ENCODE results near the gene AFF3.

Gene AFF3

GRCh38 chr2:99975386-99975785, 167.0 kb downstream of the AFF3 start:
- no peak overlapping the region for H3K4me3 ChIP-seq (ENCODE audit: low read depth, low read length)
- TF ChIP-seq CTCF (IDR thresholded peaks at IDR 0.05; ENCODE audit: borderline replicate concordance, insufficient read depth, low read depth, low read length) = no peak

DNA sequence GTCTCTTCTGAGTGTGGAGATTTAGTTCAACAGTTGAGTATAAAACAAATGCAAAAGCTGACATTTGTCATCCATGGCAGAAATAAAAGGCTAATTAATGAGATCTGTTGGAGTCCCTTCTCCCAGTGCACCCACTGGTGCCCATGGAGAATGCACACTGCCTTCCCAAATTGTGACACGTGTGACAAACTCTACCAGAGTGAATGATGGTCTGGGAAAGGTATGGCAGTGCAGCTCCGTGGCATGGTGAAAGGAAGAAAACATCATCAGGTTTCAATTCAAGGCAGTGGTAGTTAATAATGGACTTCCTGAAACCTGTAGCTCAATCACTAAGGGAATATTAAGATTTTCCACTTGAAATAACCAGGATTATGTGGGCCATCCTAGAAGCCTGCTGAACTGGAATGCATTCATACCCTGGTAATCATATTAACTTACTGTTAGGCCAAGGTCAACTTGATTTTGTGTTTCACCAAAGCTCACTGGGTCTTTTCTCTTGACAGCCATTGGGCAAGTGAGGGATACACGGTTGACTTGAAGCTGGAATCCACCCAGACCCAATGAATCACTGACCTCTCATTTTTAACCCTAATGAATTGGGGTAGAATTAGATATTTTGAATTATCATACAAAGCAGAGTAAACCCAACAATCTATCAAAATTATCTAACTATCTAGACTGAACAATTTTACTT, 167.6 kb downstream of the AFF3 start:
- no peak for TF ChIP-seq CTCF (IDR thresholded peaks at IDR 0.05; ENCODE audit: borderline replicate concordance, insufficient read depth, low read depth, low read length)
- no peak overlapping the region for H3K4me3 ChIP-seq (ENCODE audit: low read depth, low read length)

DNA sequence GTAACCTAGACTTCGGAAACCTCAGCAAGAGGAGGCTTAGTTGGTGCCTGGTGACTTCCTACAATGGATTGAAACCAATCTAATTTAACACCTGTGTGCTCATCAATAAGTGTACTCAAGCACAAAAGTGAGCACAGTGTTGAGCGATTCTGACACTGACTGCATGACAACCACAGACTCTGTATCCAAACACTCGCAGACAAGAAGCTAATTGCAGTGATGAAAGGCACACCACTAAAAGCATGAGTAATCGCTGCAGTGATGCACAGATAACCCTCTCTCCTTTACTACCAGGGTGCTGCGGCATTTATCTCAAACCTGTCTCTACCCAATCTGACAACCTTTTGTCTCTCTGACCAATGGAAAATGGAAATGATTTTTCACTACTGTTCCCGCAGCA, 168.1 kb downstream of the AFF3 start:
- H3K4me3 ChIP-seq (ENCODE audit: low read depth, low read length) = no peak overlapping the region
- no peak for TF ChIP-seq CTCF (IDR thresholded peaks at IDR 0.05; ENCODE audit: borderline replicate concordance, insufficient read depth, low read depth, low read length)

GRCh38 chr2:99971326-99971900, 171.0 kb downstream of the AFF3 start:
- no peak for TF ChIP-seq CTCF (IDR thresholded peaks at IDR 0.05; ENCODE audit: borderline replicate concordance, insufficient read depth, low read depth, low read length)
- no peak overlapping the region for H3K4me3 ChIP-seq (ENCODE audit: low read depth, low read length)

DNA sequence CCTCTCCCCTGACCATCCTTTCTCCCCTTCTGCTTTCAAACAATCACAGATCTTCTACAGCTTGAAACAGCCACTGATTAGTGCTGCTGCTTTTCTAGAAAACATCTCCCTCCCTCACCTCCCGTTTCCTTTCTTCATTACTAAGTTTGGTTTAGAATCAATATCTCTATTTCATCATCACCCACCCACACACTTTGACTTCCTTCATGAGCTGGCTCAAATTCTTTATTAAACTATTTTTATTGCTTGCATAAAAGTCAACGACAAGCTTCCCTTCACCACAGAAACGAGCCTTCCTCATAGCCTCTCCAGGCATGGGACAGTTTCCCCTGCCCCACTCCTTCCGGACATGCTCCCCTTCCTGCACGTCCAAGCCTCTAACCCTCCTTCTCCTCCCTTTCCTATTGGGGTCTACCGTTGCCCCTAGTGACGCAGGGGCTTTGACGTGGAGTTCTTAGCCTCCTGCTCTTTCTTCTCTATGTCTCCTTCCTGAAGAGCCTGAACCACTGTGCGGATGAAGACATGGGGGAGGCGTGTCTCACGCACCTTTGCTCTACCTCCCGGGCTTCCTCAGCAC, 172.0 kb downstream of the AFF3 start:
- H3K4me3 ChIP-seq (ENCODE audit: low read depth, low read length) = no peak overlapping the region
- no peak for TF ChIP-seq CTCF (IDR thresholded peaks at IDR 0.05; ENCODE audit: borderline replicate concordance, insufficient read depth, low read depth, low read length)

DNA sequence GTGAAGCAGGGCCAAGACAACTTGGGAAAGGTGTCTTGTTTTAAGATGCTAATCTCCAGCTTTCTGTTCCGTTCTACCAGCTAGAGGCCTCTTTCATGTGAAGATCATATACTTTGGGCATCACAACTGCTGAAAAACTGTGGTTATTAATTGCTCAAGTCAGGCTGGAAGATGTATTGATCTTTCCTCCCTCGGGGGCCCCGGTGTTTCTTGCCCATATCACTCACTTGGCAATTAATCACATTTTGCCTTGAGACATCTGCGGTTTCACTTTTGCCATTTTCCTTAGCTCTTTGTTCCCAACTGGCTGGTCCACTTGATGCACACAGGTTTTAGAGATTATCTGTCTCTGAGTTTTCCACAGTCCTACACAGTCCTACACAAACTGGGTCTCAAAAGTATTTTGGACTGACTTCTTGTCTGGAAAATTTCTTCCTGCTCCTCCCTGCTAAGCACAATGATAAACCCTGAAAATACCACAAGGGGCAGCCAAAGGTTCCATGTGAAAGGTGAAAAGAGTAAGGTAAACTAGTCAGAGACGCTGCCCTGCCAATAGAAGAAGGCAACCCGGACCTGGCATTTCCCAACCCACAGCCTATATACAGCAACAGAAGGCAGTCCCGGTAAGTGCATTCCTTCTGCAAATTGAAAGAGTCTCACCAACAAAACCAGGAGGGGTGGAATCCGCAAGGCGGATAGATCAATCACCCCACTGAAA, 181.0 kb downstream of the AFF3 start:
- no peak overlapping the region for H3K4me3 ChIP-seq (ENCODE audit: low read depth, low read length)
- no peak for TF ChIP-seq CTCF (IDR thresholded peaks at IDR 0.05; ENCODE audit: borderline replicate concordance, insufficient read depth, low read depth, low read length)

All from GM12875 (cell line).